Activated T-helper 17 cell treated with anti-CD3 and anti-CD28 coated beads, Interleukin-2, amount 50 U/mL, for 72 hours (primary cell): ENCODE measurements around the gene CYBB. TPM values are rescaled to one million over a fixed set of nuclear protein-coding genes. Genes with fewer than 3 reads are reported as not detected.

Source experiments
- ATAC-seq: fragments of 150-1000 bp; cut with Tn5 transposase; replicated peaks from 2 replicates; pipeline ENCODE4 v1.10.0; 2021; ENCODE audit warnings: mild to moderate bottlenecking, moderate library complexity
- H3K27ac Mint-ChIP-seq: one replicate; pipeline ENCODE4 v1.8.0; 2022; ENCODE audit warnings: mixed read lengths
- H3K27me3 Mint-ChIP-seq: one replicate; pipeline ENCODE4 v1.8.0; 2022; ENCODE audit warnings: mixed read lengths
- H3K36me3 Mint-ChIP-seq: one replicate; pipeline ENCODE4 v1.8.0; 2022; ENCODE audit warnings: low read depth, mild to moderate bottlenecking, mixed read lengths
- H3K4me1 Mint-ChIP-seq: one replicate; pipeline ENCODE4 v1.8.0; 2022; ENCODE audit warnings: mixed read lengths
- H3K4me3 Mint-ChIP-seq: one replicate; pipeline ENCODE4 v1.8.0; 2022; ENCODE audit warnings: mild to moderate bottlenecking, mixed read lengths
- H3K9me3 Mint-ChIP-seq: one replicate; pipeline ENCODE4 v1.8.0; 2022; ENCODE audit warnings: mixed read lengths
- total RNA-seq, 2 donors: library from RNA; stranded (reverse); gene quantifications; one replicate each; pipeline ENCODE4 v1.2.3, GENCODE V29; 2022

CYBB gene
- total RNA-seq, 2 donors from 2014 or later = 0.24 TPM; not detected in 1

- H3K4me3 Mint-ChIP-seq = no peak overlapping the region
Observed at GRCh38 chrX:37802028-37802427, 22.2 kb downstream of the CYBB start.

DNA sequence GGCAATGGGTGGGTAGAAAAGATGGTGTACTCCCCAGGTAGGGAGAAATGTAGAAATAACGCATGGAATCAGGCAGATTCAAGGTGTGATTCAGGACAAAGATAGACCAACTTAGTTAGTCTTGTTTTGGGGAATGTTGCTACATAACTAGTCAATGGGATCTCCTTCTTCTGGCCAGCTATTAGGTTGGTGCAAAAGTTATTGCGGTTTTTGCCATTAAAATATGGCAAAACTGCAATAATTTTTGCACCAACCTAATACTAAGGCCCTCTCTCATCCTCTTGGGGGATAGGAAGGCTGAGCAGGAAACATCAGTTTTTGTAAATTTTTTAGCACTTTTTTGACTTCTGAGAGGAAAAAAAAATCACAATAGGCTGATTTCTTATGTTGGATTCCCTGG, 23.2 kb downstream of the CYBB start:
- no peaks in the 10 kb centered on the region for H3K36me3 Mint-ChIP-seq
- H3K4me1 Mint-ChIP-seq = no peaks in the 10 kb centered on the region
- no peaks in the 10 kb centered on the region for H3K9me3 Mint-ChIP-seq
- H3K4me3 Mint-ChIP-seq = no peak overlapping the region
- no peak for ATAC-seq
- H3K27ac Mint-ChIP-seq = no peak overlapping the region
- H3K27me3 Mint-ChIP-seq = no peaks in the 10 kb centered on the region

More at GRCh38 chrX:37802028-37802427, 22.2 kb downstream of the CYBB start:
- no peak for ATAC-seq
- H3K4me1 Mint-ChIP-seq = no peaks in the 10 kb centered on the region
- H3K27ac Mint-ChIP-seq = no peak overlapping the region
- H3K27me3 Mint-ChIP-seq = no peaks in the 10 kb centered on the region
- H3K9me3 Mint-ChIP-seq = no peaks in the 10 kb centered on the region
- H3K36me3 Mint-ChIP-seq = no peaks in the 10 kb centered on the region

- Mint-ChIP-seq H3K9me3 (no peaks in the 10 kb centered on the region), H3K4me1 (peaks cover 5% of the 10 kb centered on the region), H3K27me3 (no peaks in the 10 kb centered on the region), H3K36me3 (no peaks in the 10 kb centered on the region), H3K4me3 (no peak overlapping the region), H3K27ac (no peak overlapping the region)
- ATAC-seq = no peak
Observed at GRCh38 chrX:37809970-37810369, 30.1 kb downstream of the CYBB start.

DNA sequence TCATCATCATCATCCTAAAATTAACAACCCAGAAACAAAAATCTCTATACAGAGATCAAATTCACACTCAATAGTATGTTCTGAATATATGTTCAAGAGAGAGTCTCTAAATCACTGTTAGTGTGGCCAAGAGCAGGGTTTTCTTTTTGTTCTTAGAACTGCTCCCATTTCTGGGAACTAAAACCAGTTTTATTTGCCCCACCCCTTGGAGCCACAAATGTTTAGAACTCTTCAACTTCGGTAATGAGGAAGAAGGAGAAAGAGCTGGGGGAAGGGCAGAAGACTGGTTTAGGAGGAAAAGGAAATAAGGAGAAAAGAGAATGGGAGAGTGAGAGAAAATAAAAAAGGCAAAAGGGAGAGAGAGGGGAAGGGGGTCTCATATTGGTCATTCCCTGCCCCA, 32.3 kb downstream of the CYBB start:
- no peaks in the 10 kb centered on the region for H3K27me3 Mint-ChIP-seq
- H3K4me3 Mint-ChIP-seq = no peak overlapping the region
- no peak for ATAC-seq
- no peaks in the 10 kb centered on the region for H3K9me3 Mint-ChIP-seq
- no peaks in the 10 kb centered on the region for H3K36me3 Mint-ChIP-seq
- H3K4me1 Mint-ChIP-seq = peaks cover 5% of the 10 kb centered on the region
- H3K27ac Mint-ChIP-seq = no peak overlapping the region

DNA sequence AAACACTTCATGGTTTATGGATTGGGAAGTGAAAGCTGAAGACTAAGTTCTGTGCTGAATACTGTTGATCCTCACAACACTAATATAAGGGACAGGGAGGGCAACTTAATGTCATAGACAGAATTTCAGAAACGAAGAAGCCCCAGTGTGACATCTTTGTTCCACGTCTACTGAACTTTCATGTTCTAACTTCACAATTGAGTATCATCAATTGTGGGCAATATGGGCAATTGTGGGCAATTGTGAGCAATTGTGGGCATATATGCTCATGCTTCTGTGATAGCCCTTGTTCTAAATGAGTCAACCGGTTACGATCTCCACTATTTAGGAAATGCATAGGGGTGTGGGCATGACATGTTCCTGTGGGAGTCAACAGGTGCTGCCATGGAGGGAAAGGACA, 33.7 kb downstream of the CYBB start:
- no peaks in the 10 kb centered on the region for H3K9me3 Mint-ChIP-seq

DNA sequence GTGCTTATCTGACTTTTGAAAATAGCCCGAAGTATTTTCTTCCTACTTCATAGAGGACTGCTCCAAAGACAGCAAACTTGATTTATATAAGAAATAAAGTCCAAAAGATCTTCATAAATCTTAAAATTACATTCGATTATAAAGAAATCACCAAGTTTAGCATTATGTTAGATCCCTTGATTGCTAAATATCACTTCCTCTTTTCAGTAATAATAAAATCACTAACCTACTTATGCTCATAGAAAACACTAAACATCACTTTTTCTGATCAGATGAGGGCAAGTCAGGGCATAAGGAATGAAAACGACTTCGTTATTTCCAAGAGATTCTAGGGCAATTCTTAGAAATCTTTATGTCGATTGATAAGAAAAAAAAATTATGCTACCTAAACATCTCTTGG, 35.5 kb downstream of the CYBB start:
- Mint-ChIP-seq H3K9me3 (no peaks in the 10 kb centered on the region), H3K36me3 (no peaks in the 10 kb centered on the region), H3K4me1 (peaks cover 5% of the 10 kb centered on the region), H3K27ac (no peak overlapping the region), H3K4me3 (no peak overlapping the region), H3K27me3 (no peaks in the 10 kb centered on the region)
- no peak for ATAC-seq

More for the DNA sequence above, 33.7 kb downstream of the CYBB start:
- no peak overlapping the region for H3K4me3 Mint-ChIP-seq
- peak; percentile 90 for ATAC-seq
- H3K27ac Mint-ChIP-seq = no peak overlapping the region
- H3K36me3 Mint-ChIP-seq = no peaks in the 10 kb centered on the region
- peaks cover 5% of the 10 kb centered on the region for H3K4me1 Mint-ChIP-seq
- no peaks in the 10 kb centered on the region for H3K27me3 Mint-ChIP-seq

DNA sequence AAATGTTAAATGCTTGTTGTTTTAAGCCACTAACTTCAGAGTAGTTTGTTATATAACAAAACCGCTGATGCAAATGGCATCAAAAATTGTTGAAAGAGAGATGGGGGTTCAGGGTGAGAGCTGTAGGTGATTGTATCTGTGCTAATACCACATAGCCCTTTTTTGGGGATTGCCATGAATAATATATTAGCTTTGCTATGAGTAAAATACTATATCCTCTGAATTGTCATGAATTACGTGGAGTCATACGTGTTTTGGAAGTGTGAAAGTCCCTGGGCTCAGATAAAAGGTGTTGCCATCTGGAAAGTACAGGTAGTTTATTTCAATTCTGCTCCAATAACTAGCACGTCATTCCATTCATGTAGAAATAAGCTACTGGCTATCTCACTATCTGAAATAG, 36.9 kb downstream of the CYBB start:
- no peaks in the 10 kb centered on the region for H3K36me3 Mint-ChIP-seq
- ATAC-seq = no peak

DNA sequence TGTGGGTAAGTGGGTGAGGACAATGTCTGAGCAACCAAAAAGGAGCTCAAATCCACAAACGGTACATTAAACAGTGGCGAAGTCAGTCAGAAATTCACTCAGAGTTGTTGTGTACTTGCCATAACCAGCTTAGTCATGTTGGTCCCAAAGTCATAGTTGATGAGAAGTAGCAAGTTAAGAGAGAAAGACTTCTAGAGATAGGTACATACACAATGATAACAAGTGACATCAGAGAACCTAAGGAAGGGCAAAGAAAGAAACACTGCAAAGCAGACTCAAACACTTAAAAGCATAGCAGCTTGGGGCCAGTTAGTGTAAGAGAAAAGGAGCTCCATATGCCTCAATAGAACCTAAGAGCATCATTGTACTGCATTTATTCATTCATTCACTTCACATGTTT, 37.3 kb downstream of the CYBB start:
- no peak overlapping the region for H3K27ac Mint-ChIP-seq
- no peak overlapping the region for H3K4me3 Mint-ChIP-seq
- H3K36me3 Mint-ChIP-seq = no peaks in the 10 kb centered on the region
- ATAC-seq = no peak
- H3K4me1 Mint-ChIP-seq = peaks cover under 1% of the 10 kb centered on the region
- no peaks in the 10 kb centered on the region for H3K27me3 Mint-ChIP-seq
- H3K9me3 Mint-ChIP-seq = no peaks in the 10 kb centered on the region

More for the DNA sequence above, 36.9 kb downstream of the CYBB start:
- H3K27me3 Mint-ChIP-seq = no peaks in the 10 kb centered on the region
- H3K27ac Mint-ChIP-seq = no peak overlapping the region
- H3K4me3 Mint-ChIP-seq = no peak overlapping the region
- no peaks in the 10 kb centered on the region for H3K9me3 Mint-ChIP-seq
- H3K4me1 Mint-ChIP-seq = peaks cover 5% of the 10 kb centered on the region

GRCh38 chrX:37817579-37817978, 37.7 kb downstream of the CYBB start:
- no peaks in the 10 kb centered on the region for H3K9me3 Mint-ChIP-seq
- no peaks in the 10 kb centered on the region for H3K27me3 Mint-ChIP-seq
- no peak overlapping the region for H3K27ac Mint-ChIP-seq
- ATAC-seq = no peak
- H3K36me3 Mint-ChIP-seq = no peaks in the 10 kb centered on the region
- no peak overlapping the region for H3K4me3 Mint-ChIP-seq
- H3K4me1 Mint-ChIP-seq = no peaks in the 10 kb centered on the region

DNA sequence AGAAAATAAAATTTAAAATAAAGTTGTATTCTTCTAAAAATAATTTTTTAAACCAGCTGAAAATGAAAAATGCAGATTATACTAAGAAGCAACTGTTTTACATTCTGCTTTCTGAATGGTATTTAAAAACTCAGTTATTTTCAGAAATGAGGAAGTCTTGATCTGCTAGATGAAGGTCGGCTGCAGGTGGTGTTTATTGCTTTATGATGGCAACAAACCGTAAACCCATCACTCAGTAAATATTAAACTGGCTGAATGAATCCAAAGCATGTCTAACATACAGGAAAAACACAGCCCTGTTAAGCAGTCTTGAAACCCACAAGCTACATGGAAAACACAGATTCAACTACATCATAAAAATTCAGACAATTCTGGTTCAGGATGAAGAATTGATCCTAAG, 38.2 kb downstream of the CYBB start:
- no peak for ATAC-seq
- H3K4me1 Mint-ChIP-seq = no peaks in the 10 kb centered on the region
- no peak overlapping the region for H3K27ac Mint-ChIP-seq
- H3K27me3 Mint-ChIP-seq = no peaks in the 10 kb centered on the region
- H3K36me3 Mint-ChIP-seq = no peaks in the 10 kb centered on the region
- H3K4me3 Mint-ChIP-seq = no peak overlapping the region
- no peaks in the 10 kb centered on the region for H3K9me3 Mint-ChIP-seq

- no peak overlapping the region for H3K27ac Mint-ChIP-seq
- no peak for ATAC-seq
- H3K4me1 Mint-ChIP-seq = peaks cover 13% of the 10 kb centered on the region
- H3K4me3 Mint-ChIP-seq = no peak overlapping the region
- H3K9me3 Mint-ChIP-seq = no peaks in the 10 kb centered on the region
- no peaks in the 10 kb centered on the region for H3K36me3 Mint-ChIP-seq
- H3K27me3 Mint-ChIP-seq = no peaks in the 10 kb centered on the region
Observed at GRCh38 chrX:37820646-37821045, 40.8 kb downstream of the CYBB start.

DNA sequence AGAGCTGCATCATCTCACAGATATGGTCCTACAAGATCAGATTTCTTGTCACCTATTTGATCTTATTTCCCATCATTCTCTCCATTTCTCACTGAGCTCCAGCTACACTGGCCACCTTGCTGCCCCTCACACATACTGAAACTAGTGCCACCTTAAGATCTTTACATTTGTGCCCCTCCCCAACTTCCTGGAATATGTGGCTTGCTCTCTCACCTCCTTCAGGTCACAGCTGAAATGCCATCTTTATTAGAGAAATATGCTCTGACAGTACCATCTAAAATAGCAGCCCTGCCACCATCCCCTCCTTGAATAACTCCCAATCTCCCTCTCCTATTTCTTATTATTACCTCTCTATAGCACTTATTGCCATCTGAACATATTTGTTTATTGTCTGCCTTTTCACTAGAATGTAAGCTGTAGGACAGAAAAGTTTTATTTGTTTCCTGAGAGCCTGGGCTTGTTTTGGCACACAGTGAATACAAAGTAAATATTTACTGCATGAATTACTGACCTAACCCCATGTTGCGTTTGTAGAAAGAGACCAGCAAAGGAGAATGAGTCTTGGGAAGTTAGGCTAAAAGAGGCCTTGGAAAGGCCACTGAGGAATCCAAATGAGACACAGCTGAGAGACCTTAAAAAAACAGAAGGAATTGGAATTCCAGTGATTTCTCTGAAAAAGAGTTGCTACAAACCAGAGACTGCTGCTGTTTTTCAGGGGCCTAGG, 44.8 kb downstream of the CYBB start:
- no peak for ATAC-seq
- H3K4me3 Mint-ChIP-seq = no peak overlapping the region

DNA sequence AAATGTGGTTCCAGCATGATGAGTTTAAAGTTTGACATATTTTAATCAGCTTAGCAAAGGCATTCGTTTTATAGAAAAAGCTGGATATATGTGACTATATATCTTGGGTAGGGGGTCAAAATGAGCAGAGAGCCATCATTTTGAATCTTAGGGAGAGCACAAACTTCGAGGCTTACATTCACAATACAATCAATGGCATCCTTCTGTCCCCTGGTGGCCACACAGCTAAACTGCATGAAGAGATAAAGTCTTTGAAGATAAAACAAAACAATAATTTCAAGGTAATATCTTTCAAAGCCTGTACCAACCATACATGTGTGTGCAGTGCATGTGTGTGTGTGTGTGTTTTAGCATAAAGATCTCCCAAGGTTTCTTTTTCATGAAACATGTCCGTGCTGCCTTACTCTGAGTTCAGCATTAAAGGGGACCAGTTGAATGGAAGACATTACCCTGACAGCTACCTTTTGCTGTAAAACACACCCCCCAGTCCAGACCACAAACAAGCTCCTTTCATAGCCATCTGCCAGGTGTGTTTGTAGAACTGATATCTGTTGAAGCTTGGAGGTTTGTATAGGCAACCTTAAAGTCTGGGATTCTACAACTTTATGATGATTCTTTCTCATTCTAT, 45.5 kb downstream of the CYBB start:
- Mint-ChIP-seq H3K27ac (no peak overlapping the region), H3K4me3 (no peak overlapping the region), H3K4me1 (peaks cover 22% of the 10 kb centered on the region), H3K36me3 (no peaks in the 10 kb centered on the region), H3K27me3 (no peaks in the 10 kb centered on the region), H3K9me3 (no peaks in the 10 kb centered on the region)
- peak; percentile 46 for ATAC-seq

More for the DNA sequence above, 44.8 kb downstream of the CYBB start:
- H3K4me1 Mint-ChIP-seq = peaks cover 16% of the 10 kb centered on the region
- H3K27me3 Mint-ChIP-seq = no peaks in the 10 kb centered on the region
- H3K27ac Mint-ChIP-seq = no peak overlapping the region
- H3K9me3 Mint-ChIP-seq = no peaks in the 10 kb centered on the region
- no peaks in the 10 kb centered on the region for H3K36me3 Mint-ChIP-seq

- H3K36me3 Mint-ChIP-seq = no peaks in the 10 kb centered on the region
- peak; percentile 16 for ATAC-seq
- no peaks in the 10 kb centered on the region for H3K27me3 Mint-ChIP-seq
- H3K4me1 Mint-ChIP-seq = peaks cover 15% of the 10 kb centered on the region
- H3K9me3 Mint-ChIP-seq = no peaks in the 10 kb centered on the region
- peak overlapping the region; percentile 18 for H3K4me3 Mint-ChIP-seq
- peak overlapping the region; percentile 58 for H3K27ac Mint-ChIP-seq
Observed at GRCh38 chrX:37829721-37830120, 49.9 kb downstream of the CYBB start.

DNA sequence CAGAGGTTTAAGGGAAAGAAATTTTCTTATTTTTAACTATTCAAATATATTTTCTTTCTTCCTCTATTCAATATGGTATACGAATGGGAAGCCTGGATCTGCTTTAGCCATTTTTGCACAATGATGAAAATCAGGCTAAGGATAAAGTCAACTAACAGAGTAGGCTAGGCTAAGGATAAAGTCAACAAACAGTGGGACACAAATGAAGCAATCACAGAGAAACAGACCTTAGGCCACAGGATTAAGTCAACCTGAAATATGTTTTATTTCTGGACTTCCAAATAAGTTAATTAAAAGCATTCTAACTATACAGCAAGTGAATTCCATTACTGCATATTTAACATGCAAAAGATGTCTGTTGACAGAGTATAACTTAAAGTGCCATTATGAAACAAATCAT, 50.5 kb downstream of the CYBB start:
- Mint-ChIP-seq H3K9me3 (no peaks in the 10 kb centered on the region), H3K4me1 (peaks cover 9% of the 10 kb centered on the region), H3K4me3 (no peak overlapping the region), H3K36me3 (no peaks in the 10 kb centered on the region), H3K27ac (no peak overlapping the region), H3K27me3 (no peaks in the 10 kb centered on the region)
- no peak for ATAC-seq
